ENCODE data around the gene USP19. TPM values are rescaled to one million over a fixed set of nuclear protein-coding genes. Genes with fewer than 3 reads are reported as not detected.

The USP19 gene, protein sequence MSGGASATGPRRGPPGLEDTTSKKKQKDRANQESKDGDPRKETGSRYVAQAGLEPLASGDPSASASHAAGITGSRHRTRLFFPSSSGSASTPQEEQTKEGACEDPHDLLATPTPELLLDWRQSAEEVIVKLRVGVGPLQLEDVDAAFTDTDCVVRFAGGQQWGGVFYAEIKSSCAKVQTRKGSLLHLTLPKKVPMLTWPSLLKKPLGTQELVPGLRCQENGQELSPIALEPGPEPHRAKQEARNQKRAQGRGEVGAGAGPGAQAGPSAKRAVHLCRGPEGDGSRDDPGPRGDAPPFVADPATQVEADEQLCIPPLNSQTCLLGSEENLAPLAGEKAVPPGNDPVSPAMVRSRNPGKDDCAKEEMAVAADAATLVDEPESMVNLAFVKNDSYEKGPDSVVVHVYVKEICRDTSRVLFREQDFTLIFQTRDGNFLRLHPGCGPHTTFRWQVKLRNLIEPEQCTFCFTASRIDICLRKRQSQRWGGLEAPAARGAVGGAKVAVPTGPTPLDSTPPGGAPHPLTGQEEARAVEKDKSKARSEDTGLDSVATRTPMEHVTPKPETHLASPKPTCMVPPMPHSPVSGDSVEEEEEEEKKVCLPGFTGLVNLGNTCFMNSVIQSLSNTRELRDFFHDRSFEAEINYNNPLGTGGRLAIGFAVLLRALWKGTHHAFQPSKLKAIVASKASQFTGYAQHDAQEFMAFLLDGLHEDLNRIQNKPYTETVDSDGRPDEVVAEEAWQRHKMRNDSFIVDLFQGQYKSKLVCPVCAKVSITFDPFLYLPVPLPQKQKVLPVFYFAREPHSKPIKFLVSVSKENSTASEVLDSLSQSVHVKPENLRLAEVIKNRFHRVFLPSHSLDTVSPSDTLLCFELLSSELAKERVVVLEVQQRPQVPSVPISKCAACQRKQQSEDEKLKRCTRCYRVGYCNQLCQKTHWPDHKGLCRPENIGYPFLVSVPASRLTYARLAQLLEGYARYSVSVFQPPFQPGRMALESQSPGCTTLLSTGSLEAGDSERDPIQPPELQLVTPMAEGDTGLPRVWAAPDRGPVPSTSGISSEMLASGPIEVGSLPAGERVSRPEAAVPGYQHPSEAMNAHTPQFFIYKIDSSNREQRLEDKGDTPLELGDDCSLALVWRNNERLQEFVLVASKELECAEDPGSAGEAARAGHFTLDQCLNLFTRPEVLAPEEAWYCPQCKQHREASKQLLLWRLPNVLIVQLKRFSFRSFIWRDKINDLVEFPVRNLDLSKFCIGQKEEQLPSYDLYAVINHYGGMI (N-terminal part only)
- 41.0 and 42.1 TPM in 2 replicates for total RNA-seq

GRCh38 chr3:49120438-49121131 is at the start of gene USP19:
USP19 (minus strand) TSS chr3:49120823; CDS start chr3:49119145, 1,678 bp downstream.

DNA sequence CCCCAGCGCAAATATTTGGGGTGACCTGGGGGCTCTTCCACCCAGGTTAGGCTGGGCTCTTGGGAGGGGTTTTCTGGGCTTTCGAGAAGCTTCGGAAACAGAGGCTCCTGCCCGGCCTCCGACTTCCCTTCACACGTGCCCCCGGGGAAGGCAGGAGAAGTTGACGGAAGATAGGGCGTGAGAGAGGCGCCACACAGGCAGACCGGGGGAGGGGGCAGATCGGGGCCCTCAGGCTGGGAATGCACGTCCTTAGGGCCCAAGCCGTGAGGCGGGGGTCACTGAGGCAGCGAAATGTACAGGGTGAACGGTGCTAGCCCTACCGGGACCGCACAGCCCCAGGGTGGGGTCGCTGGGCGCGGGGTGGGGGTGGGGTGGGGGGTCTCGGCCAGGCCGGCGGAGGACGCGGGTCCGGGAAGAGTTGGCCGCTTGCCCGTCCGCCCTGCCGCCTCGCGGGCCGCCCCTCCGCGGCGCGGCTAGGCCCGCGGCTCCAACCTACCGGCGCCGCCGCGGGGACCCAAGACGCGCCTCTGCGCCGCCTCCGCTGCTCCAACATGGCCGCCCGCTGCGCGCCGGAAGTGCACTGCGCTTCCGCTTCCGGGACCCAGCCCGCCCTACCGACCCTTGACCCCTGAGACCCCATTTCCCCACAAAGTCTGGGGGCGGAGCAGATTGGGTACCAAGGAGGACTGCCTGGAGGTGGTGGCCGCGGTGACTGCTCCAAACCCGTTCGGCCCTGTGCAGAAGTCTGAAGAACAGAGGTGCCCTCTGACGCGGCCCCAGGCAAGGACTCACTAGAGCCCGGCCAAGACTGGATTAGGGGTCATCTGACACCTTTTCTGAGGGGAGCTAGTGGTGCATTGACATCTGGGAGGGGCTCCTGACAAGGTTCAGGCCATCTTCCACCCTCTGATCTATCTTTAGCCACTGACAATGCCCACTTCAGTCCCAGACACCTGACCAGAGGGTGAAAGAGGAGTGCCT is 45.4 kb upstream of the USP19 start, which contains the start of gene CCDC71:
TSS of gene CCDC71 (minus strand) at position 561 of the 981 bp plus-strand sequence. CDS start 2,123 bp downstream, outside the sequence.

GRCh38 chr3:49132437-49133225 is 12.0 kb upstream of the USP19 start, which contains the start of gene LAMB2:
LAMB2 (minus strand) TSS chr3:49133050; CDS start chr3:49132867, 183 bp downstream.

GRCh38 chr3:49104427-49105291 is 16.0 kb downstream of the USP19 start, which contains the start of gene QARS1:
QARS1 (minus strand) TSS chr3:49104757; CDS start chr3:49104733, 24 bp downstream.

DNA sequence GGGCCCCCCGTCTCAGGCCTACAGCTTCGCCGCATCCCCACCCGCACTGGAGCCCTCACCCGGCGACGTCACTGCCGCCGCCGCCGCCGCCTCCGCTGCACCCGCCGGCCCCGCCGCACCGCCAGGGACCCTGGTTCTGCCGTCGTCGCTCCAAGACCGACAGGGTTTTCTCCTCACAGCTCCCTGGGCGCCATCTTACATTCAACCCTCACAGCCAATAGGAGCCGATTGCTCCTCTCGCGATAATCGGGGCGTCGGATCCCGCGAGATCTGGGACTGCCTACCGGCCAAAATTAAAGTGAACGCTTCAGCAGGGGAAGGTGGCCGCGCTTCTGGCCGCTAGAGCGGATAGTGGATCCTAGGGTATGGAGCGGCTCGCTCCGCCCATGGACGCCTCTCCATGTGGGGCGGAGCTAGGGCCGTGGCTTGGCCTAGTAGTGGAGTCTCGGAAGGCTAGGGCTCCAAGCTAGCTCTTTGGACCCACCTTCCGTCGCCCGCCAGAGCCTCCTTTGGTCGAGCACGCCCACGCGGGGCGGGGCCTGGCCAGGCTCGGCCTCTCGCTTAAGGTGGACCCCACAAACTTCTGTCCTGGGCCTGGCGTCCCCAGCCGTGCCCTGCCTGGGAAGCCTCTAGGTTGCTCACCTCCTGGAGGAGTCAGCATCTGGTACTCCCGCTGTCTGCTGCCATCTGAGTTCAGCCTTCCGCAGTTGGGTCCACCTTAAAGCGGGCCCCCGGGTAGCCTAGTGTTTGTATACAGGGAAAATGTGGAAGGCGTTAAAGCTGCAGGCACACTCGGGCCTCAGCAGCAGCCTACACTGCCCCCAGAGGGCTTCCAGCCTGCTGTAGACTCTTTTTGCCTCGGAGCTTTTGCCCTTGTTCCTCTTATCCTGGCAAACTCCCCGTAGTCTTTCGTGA is 26.5 kb downstream of the USP19 start, which contains the start of gene QRICH1:
TSS of gene QRICH1 (minus strand) at position 219 of the 915 bp plus-strand sequence. CDS start 17,054 bp downstream, outside the sequence.

Other genes starting within 250 kb of the USP19 start
- gene SLC25A20, start 221.9 kb downstream of the USP19 start, total RNA-seq, result 9.5 and 11.5 TPM in 2 replicates
- 47.5 and 55.1 TPM in 2 replicates for gene ARIH2, start 202.0 kb downstream of the USP19 start, total RNA-seq
- gene P4HTM, start 130.6 kb downstream of the USP19 start, total RNA-seq, result 13.9 and 15.2 TPM in 2 replicates
- 64.4 and 65.5 TPM in 2 replicates for gene WDR6, start 113.4 kb downstream of the USP19 start, total RNA-seq
- gene DALRD3, start 102.2 kb downstream of the USP19 start, total RNA-seq, result 34.7 and 45.6 TPM in 2 replicates
- gene NDUFAF3, start 98.7 kb downstream of the USP19 start, total RNA-seq, result 92.2 and 212 TPM in 2 replicates
- 290 and 302 TPM in 2 replicates for gene IMPDH2, start 91.4 kb downstream of the USP19 start, total RNA-seq
- gene QRICH1, start 26.8 kb downstream of the USP19 start, total RNA-seq, result 47.2 and 67.1 TPM in 2 replicates
- gene QARS1, start 16.1 kb downstream of the USP19 start, total RNA-seq, result 269 and 298 TPM in 2 replicates
- 112 and 135 TPM in 2 replicates for gene LAMB2, start 12.2 kb upstream of the USP19 start, total RNA-seq
- 37.9 and 42.0 TPM in 2 replicates for gene CCDC71, start 45.5 kb upstream of the USP19 start, total RNA-seq
- gene KLHDC8B, start 50.8 kb upstream of the USP19 start, total RNA-seq, result 36.3 and 42.4 TPM in 2 replicates
- gene C3orf62, start 156.4 kb upstream of the USP19 start, total RNA-seq, result 0.51 and 2.7 TPM in 2 replicates
- 7.4 and 11.6 TPM in 2 replicates for gene USP4, start 219.2 kb upstream of the USP19 start, total RNA-seq
- 357 and 397 TPM in 2 replicates for gene GPX1, start 237.5 kb upstream of the USP19 start, total RNA-seq